A549 (cell line): ENCODE data around the gene MVB12B.

ENCODE experiments used
- ATOH8 ChIP-seq: fragments of 250-450 bp; sonication (Bioruptor Pico); IDR thresholded peaks from 2 replicates; pipeline ENCODE4 v1.5.0; 2020; ENCODE audit warnings: low read depth, mild to moderate bottlenecking, moderate library complexity
- CEBPB ChIP-seq, 2 experiments: fragments of >200 bp in 1 of 2; sonication (Bioruptor Twin) in 1 of 2; formaldehyde crosslinking in 1 of 2; IDR thresholded peaks; 2 replicates each; pipeline ENCODE4 v1.6.1; 2012 to 2016
- EHMT2 ChIP-seq: fragments of 200-600 bp; sonication (generic); IDR thresholded peaks from 2 replicates; pipeline ENCODE4 v1.6.1; 2016; ENCODE audit warnings: antibody characterized with exemption, low read depth, mild to moderate bottlenecking, moderate library complexity
- HEYL ChIP-seq: fragments of 250-450 bp; sonication (Bioruptor Pico); IDR thresholded peaks from 2 replicates; pipeline ENCODE4 v1.8.0; 2021; ENCODE audit warnings: mild to moderate bottlenecking, moderate library complexity
- KDM1A ChIP-seq: fragments of 200-600 bp; sonication (generic); IDR thresholded peaks from 2 replicates; pipeline ENCODE4 v1.6.1; 2016; ENCODE audit warnings: low read depth, mild to moderate bottlenecking
- MYC ChIP-seq: IDR thresholded peaks from 2 replicates; pipeline ENCODE4 v1.6.1; 2012; ENCODE audit warnings: mild to moderate bottlenecking, inconsistent platforms, low read length, improper control_type of control experiment, borderline replicate concordance
- POLR2AphosphoS2 ChIP-seq: conservative IDR thresholded peaks from 2 replicates; pipeline ENCODE4 v1.6.1; 2012; ENCODE audit warnings: low read length, improper control_type of control experiment, inconsistent platforms
- RAD21 ChIP-seq, 2 experiments: fragments of >200 bp in 1 of 2; sonication (Bioruptor Twin) in 1 of 2; formaldehyde crosslinking in 1 of 2; IDR thresholded peaks in 1 of 2; conservative IDR thresholded peaks in 1 of 2; 2 replicates in 1 of 2; 3 replicates in 1 of 2; pipeline ENCODE4 v1.6.1; 2012 to 2018; ENCODE audit warnings: inconsistent platforms in 1 of 2
- RNF2 ChIP-seq: fragments of 200-600 bp; sonication (generic); IDR thresholded peaks from 2 replicates; pipeline ENCODE4 v1.6.1; 2016; ENCODE audit warnings: low read depth, mild to moderate bottlenecking, antibody characterized with exemption, moderate library complexity, borderline replicate concordance
- SMC3 ChIP-seq: fragments of >200 bp; sonication (Bioruptor Twin); formaldehyde crosslinking; IDR thresholded peaks from 3 replicates; pipeline ENCODE4 v1.6.1; 2018; ENCODE audit warnings: inconsistent platforms
- ZC3H11A ChIP-seq: fragments of 450-650 bp; IDR thresholded peaks from 2 replicates; pipeline ENCODE4 v1.6.1; 2014; ENCODE audit warnings: antibody characterized with exemption, mild to moderate bottlenecking
- TF ChIP-seq, protein P1 (sequence below): fragments of >200 bp; sonication (Bioruptor Twin); formaldehyde crosslinking; IDR thresholded peaks from 3 replicates; pipeline ENCODE4 v1.5.1; 2016
- TF ChIP-seq, protein P2 (sequence below): IDR thresholded peaks from 2 replicates; pipeline ENCODE4 v1.6.1; 2012
- TF ChIP-seq, protein P3 (sequence below): fragments of 450-650 bp; IDR thresholded peaks from 2 replicates; pipeline ENCODE4 v1.6.1; 2014; ENCODE audit warnings: antibody characterized with exemption

DNA sequence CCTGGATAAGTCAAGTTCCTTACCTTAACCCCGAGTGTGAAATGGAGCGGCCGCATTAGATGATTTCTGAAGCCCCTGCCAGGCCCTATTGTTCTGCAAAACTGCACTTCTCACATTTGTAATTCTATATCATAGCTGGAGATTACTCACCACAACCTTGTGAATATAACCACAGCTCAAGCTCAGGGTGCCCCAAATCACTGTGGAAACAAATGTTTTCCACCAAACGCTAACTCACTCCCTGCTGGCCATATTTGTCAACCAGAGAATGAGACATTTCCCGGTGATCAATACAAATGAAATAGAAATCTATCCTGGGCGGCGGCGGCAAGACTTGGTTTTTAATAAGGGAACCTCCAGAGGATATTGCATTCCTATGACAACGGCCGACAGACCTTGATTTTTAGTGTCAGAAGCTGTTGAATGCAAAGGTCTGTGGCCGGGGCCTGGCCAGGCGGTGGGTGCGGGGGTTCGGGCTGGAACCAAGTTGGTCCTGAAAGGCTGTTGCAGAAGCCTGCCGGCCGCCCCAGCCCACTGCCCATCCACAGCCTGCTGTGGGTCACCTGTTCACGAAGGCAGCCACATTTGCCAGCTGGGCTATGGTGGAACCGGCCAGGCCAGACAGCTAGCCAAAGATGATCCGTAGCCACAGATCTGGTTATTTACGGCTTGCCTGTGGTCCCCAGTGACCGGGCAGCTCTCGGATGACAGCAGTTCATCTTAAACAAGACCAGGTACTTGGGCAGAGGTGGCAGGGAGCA lies 193.2 kb downstream of the MVB12B start:
- TF ChIP-seq, protein P1, sequence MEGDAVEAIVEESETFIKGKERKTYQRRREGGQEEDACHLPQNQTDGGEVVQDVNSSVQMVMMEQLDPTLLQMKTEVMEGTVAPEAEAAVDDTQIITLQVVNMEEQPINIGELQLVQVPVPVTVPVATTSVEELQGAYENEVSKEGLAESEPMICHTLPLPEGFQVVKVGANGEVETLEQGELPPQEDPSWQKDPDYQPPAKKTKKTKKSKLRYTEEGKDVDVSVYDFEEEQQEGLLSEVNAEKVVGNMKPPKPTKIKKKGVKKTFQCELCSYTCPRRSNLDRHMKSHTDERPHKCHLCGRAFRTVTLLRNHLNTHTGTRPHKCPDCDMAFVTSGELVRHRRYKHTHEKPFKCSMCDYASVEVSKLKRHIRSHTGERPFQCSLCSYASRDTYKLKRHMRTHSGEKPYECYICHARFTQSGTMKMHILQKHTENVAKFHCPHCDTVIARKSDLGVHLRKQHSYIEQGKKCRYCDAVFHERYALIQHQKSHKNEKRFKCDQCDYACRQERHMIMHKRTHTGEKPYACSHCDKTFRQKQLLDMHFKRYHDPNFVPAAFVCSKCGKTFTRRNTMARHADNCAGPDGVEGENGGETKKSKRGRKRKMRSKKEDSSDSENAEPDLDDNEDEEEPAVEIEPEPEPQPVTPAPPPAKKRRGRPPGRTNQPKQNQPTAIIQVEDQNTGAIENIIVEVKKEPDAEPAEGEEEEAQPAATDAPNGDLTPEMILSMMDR, result no peak
- TF ChIP-seq RNF2 (no peak), KDM1A (no peak), ATOH8 (no peak), HEYL (no peak), CEBPB (IDR thresholded peaks at IDR 0.05) (no peak), SMC3 (no peak), RAD21 (conservative IDR thresholded peaks at IDR 0.05 in 1 of 2, IDR thresholded peaks at IDR 0.05 in 1 of 2) (no peak), MYC (no peak), POLR2AphosphoS2 (no peak), ZC3H11A (no peak), EHMT2 (no peak)
- TF ChIP-seq, protein P2, sequence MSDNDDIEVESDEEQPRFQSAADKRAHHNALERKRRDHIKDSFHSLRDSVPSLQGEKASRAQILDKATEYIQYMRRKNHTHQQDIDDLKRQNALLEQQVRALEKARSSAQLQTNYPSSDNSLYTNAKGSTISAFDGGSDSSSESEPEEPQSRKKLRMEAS, result no peak
- TF ChIP-seq, protein P3, sequence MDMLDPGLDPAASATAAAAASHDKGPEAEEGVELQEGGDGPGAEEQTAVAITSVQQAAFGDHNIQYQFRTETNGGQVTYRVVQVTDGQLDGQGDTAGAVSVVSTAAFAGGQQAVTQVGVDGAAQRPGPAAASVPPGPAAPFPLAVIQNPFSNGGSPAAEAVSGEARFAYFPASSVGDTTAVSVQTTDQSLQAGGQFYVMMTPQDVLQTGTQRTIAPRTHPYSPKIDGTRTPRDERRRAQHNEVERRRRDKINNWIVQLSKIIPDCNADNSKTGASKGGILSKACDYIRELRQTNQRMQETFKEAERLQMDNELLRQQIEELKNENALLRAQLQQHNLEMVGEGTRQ, result no peak
